CD4-positive, alpha-beta T cell treated with Interleukin-6 for 4 hours (primary cell): ENCODE measurements around the gene MAP2K4.
"Not testable (repeated sequence)": the region's sequence is repeated elsewhere in the genome, so short reads cannot be mapped to it uniquely, and the experiment has no call there.

Source experiments
- DNase-seq: peaks from one replicate; pipeline ENCODE4 v3.0.0-alpha.2; 2020; ENCODE audit warnings: mixed read lengths

MAP2K4 gene

DNA sequence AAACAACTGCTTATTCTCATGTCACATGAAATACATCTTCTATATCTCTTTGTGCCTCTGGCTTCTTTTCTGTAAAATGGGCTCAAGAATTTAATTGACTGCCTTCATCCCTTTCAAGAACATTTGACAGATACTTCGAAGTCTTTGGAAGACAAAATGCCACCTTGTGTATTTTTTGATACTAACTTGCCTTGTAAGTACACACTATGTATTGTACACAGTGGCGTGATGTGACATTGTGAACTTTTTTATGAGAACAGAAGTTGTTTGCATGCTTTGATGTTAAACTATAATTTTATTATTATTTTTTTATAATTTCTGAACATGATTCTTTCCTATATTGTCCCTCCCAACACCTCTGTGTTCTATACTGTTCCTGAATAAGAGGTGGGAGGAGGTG lies 73.7 kb downstream of the MAP2K4 start:
- DNase-seq = no peak

DNA sequence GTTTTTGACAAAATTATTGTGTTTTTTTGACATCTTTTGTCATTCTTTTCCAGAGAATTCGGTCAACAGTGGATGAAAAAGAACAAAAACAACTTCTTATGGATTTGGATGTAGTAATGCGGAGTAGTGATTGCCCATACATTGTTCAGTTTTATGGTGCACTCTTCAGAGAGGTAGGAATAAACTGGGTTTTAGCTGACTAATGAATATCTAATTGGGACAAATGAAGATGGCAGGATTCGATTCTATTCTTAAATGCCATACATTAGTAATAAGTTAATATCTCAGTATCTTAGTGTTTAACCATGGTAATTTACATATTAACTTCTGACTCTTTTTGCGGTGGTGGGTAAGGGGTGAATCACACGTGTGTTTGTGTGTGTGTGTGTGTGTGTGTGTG lies 74.8 kb downstream of the MAP2K4 start:
- no peak for DNase-seq

- no peak for DNase-seq
These were observed 76.6 kb downstream of the MAP2K4 start for GRCh38 chr17:12097326-12097725.

- no peak for DNase-seq
These were observed 77.9 kb downstream of the MAP2K4 start for GRCh38 chr17:12098568-12098967.

GRCh38 chr17:12099412-12099811 lies 78.7 kb downstream of the MAP2K4 start:
- no peak for DNase-seq

- DNase-seq = no peak
These were observed 84.2 kb downstream of the MAP2K4 start for GRCh38 chr17:12104831-12105230.

DNA sequence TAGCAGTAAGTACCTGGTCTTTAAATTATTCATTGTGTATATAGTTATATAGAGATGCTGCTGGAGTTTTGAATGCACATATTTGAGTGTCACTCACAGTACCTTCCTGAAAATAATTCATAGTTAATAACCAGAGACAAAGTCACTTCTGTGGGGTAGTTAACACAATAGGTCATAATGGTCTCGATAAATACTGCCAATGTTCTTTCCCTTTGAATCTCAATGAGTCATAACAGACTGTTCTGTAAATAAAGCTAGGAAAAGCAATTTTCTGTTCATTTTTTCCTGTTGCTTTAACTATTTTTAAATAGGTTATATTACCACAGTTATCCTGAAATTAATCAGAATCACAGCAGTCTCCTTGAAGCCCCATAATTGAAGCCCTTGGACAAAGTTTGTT lies 87.2 kb downstream of the MAP2K4 start:
- DNase-seq = no peak

DNA sequence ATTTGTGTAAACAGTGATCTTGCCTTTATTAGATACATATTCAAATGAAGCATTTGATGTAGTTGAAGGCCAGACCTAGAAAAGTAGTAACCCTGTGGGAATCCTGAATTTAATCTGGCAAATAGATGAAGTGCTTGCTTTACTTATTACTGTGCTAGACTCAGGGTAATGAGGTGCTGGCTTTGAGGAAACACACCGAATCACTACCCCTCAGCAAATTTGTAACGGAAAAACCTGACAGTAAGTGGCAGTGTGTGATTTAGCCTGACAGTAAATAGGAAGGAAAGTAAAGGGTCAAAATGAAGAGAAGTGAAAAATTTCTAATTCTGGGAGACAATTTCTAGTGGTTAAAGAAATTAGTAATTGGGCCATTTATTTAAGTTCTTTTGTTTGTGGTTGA lies 90.2 kb downstream of the MAP2K4 start:
- DNase-seq = no peak

DNA sequence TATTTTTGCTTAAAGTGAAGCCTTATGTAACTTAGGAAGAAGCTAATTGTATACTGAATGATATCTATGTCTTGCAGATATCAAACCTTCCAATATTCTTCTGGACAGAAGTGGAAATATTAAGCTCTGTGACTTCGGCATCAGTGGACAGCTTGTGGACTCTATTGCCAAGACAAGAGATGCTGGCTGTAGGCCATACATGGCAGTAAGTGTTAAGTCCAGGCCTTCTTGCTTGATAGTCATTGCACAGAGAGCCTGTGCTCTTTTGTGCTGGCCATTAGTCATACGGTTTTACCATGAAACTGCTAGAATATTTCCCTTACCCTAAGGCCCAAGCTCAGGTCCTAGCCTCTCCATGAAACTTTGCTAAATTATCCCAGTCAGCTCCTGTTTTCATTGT lies 92.5 kb downstream of the MAP2K4 start:
- no peak for DNase-seq

GRCh38 chr17:12114686-12115418 lies 94.2 kb downstream of the MAP2K4 start:
- no peak for DNase-seq

GRCh38 chr17:12116143-12116542 lies 95.5 kb downstream of the MAP2K4 start:
- DNase-seq = no peak

DNA sequence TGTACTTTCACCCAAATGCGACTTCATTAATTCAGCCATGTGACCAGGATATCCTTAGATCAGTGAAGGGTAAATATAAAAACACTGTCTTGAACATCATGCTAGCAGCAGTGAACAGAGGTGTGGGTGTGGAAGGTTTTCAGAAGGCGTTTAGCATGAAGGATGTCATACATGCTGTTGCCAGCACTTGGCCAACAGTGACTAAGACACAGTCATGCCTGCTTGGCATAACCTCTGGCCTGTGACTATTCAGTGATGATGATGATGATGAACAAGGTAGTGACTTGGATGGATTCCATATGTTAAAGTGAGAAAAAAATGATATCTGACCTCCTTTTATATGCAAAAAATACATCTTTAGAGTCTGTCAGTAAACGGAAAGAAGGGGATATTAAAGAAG lies 97.9 kb downstream of the MAP2K4 start:
- DNase-seq = no peak

- no peak for DNase-seq
These were observed 101.4 kb downstream of the MAP2K4 start for GRCh38 chr17:12122075-12122474.

DNA sequence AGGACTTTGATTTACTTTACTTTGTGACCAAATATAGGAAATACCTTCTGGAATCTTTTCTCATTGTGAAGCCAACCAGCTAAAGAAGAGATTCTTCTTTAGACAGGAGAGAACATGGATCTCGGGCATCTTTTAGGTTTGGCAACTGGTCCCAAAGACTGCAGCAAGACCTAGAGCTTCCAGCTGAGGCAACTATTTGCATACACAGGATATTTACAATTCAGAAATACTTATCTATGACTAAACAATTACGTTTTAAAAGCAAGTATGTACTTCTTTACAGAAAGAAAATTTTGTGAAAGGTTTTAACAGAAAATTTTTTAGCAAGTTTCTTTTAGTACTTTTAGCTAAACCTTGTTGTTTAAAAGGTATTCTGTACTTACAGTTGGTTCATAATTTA lies 106.5 kb downstream of the MAP2K4 start:
- no peak for DNase-seq

DNA sequence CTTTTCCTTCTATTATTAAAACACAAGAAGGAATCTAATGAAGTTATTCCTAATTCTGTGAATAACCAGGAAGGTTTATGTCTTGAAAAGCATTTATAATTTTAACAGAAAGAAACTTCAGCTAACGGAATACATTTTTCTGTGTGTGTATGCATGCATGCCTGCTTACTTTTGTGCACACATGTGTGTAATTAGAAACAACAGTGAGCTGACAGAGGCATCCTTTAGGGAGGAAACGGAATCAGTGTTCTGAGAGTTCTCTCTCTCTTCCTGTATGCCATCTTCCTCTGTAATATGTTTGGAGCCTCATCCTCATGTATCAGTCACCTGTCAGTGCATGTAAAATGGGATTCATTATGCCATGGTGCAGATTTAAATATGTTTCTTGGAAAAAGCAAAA lies 107.0 kb downstream of the MAP2K4 start:
- no peak for DNase-seq

DNA sequence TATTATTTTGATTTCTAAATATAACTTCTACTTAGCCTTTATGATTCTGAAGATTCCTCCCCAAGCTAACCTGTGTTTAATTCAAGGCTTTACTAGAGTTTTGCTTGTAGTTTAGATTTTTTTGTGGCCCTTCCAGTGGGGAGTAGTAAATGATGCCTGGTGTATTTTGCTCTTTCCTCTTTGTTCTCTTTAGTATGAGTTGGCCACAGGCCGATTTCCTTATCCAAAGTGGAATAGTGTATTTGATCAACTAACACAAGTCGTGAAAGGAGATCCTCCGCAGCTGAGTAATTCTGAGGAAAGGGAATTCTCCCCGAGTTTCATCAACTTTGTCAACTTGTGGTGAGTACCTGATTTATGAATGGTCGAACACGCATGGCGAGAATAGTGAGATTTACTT lies 108.3 kb downstream of the MAP2K4 start:
- DNase-seq = no peak

- no peak for DNase-seq
These were observed 112.5 kb downstream of the MAP2K4 start for GRCh38 chr17:12133183-12133582.

DNA sequence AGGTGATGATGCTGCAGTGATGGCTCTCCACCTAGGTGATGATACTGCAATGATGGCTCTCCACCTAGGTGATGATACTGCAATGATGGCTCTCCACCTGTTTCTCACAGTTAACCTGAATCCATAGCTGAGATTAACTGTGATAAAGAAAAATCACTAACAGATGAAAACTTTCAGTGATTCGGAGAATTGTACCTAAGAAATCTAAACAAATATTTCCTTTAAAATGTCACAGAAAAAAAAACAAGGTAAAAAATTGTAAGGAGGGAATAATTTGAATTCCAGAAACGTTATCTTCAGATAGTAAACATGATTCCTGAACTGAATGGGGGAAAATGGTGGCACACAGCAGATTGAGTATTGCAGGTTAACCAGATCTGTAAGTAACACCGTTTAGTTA lies 113.4 kb downstream of the MAP2K4 start:
- DNase-seq = no peak

DNA sequence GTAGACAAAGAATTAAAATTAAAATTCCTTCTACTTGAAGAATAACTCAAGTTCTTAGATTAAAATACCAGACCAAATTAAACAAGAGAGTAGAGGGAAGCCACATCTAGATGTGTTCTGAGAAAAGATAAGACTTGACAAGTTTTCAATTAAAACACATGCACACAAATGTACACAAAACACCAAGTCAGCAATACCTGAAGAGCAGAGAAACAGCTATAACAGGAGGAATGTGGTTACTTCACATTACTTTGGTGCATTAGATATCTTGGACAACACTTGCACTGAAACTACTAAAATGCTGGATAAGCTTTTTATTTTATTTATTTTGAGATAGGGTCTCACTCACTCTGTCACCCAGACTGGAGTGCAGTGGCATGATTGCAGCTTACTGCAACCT lies 113.9 kb downstream of the MAP2K4 start:
- DNase-seq = no peak

DNA sequence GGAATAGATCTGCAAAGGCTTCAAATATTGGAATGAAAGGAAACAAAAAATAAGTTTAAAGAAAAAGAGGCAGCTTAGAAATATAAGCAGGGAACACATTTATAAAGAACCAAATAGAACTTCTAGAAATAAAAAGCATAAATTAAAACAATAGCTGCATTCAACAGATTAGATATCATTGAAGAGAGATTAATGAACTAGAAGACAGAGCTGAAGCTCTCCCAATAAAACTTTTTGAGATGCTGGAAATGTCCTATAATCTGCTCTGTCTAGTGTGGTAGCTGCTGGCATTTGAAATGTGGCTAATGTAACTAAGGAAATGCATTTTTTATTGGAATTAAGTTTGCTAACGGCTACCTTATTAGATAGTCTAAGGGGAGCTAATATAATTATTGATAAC lies 115.6 kb downstream of the MAP2K4 start:
- no peak for DNase-seq

- DNase-seq = no peak
These were observed 116.0 kb downstream of the MAP2K4 start for GRCh38 chr17:12136646-12137045.

- DNase-seq = no peak
These were observed 117.2 kb downstream of the MAP2K4 start for GRCh38 chr17:12137859-12138258.

- no peak for DNase-seq
These were observed 120.0 kb downstream of the MAP2K4 start for GRCh38 chr17:12140685-12141084.

DNA sequence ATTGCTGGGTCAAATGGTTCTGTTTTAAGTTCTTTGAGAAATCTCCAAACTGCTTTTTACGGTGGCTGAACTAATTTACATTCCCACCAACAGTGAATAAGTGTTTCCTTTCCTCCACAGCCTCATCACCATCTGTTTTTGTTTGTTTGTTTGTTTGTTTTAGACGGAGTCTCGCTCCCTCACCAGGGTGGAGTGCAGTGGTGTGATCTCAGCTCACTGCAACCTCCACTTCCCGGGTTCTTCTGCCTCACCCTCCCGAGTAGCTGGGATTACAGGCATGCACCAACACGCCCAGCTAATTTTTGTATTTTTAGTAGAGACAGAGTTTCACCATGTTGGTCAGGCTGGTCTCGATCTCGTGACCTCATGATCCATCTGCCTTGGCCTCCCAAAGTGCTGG lies 141.5 kb downstream of the MAP2K4 start:
- not testable (repeated sequence) for DNase-seq

DNA sequence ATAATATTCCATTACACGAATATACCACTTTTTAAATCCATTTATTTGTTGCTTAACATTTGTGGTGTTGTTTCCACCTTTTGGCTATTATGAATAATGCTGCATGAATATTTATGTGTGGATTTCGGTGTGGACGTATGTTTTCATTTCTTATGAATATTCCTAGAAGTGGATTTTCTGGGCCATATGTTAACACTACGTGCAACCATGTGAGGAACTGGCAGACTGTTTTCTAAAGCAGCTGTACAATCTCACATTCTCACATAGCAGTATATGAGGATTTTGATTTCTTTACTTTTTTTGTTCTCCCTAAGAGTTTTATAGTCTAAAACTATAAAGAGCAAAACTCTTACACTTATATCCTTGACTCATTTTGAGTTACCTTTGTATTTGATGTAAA lies 143.4 kb downstream of the MAP2K4 start:
- DNase-seq = no peak
